VCaP (cell line): ENCODE results near the gene BMERB1.

Experiments used
- H3K27ac ChIP-seq: fragments of 450-650 bp; 2 replicates; pipeline ENCODE4 v1.5.1; 2017
- CTCF ChIP-seq: fragments of 450-650 bp; conservative IDR thresholded peaks from 2 replicates; pipeline ENCODE4 v1.5.1; 2017; ENCODE audit warnings: mild to moderate bottlenecking, moderate library complexity

The BMERB1 gene

GRCh38 chr16:15482748-15483298 lies 48.4 kb downstream of the BMERB1 start:
- no peak overlapping the region for H3K27ac ChIP-seq
- no peak for TF ChIP-seq CTCF

GRCh38 chr16:15483857-15484256 lies 49.5 kb downstream of the BMERB1 start:
- TF ChIP-seq CTCF, result no peak
- H3K27ac ChIP-seq, result no peak overlapping the region

- no peak for TF ChIP-seq CTCF
- no peak overlapping the region for H3K27ac ChIP-seq
Observed at GRCh38 chr16:15484662-15485061, 50.3 kb downstream of the BMERB1 start.

- TF ChIP-seq CTCF, result no peak
- H3K27ac ChIP-seq, result no peak overlapping the region
Observed at GRCh38 chr16:15485175-15485574, 50.8 kb downstream of the BMERB1 start.

- H3K27ac ChIP-seq, result no peak overlapping the region
- TF ChIP-seq CTCF, result no peak
Observed at GRCh38 chr16:15486661-15487060, 52.3 kb downstream of the BMERB1 start.

- TF ChIP-seq CTCF, result no peak
Observed at GRCh38 chr16:15487336-15488284, 53.2 kb downstream of the BMERB1 start.

GRCh38 chr16:15489016-15489415 lies 54.6 kb downstream of the BMERB1 start:
- H3K27ac ChIP-seq, result no peak overlapping the region
- no peak for TF ChIP-seq CTCF

More at GRCh38 chr16:15487336-15488284, 53.2 kb downstream of the BMERB1 start:
- no peak overlapping the region for H3K27ac ChIP-seq
